ACHN (cell line): Measurements from ENCODE around the gene JAK1.

Experiments
- DNase-seq: peaks from one replicate; pipeline ENCODE4 v3.0.0-alpha.2; 2015
- in situ Hi-C: cut with HindIII; loops from 2 replicates; pipeline ENCODE4 v1.10.0; 2017; ENCODE audit warnings: low sequenced_read_pairs, low pct_ligation_motif_present, low pct_unique_long_range_greater_than_20kb

The JAK1 gene

GRCh38 chr1:64906447-64906846, 59.9 kb downstream of the JAK1 start:
- in situ Hi-C loops: no loop called here
- no peak for DNase-seq

GRCh38 chr1:64903593-64903992, 62.8 kb downstream of the JAK1 start:
- no peak for DNase-seq
- in situ Hi-C loops: no loop called here

- in situ Hi-C loops: no loop called here
- no peak for DNase-seq
Observed at GRCh38 chr1:64901663-64902062, 64.7 kb downstream of the JAK1 start.

- in situ Hi-C loops: no loop called here
- no peak for DNase-seq
Observed at GRCh38 chr1:64900916-64901315, 65.4 kb downstream of the JAK1 start.

GRCh38 chr1:64898107-64898861, 68.1 kb downstream of the JAK1 start:
- peak; percentile 96 for DNase-seq
- in situ Hi-C loops: no loop called here

- in situ Hi-C loops: no loop called here
Observed at GRCh38 chr1:64896551-64896950, 69.8 kb downstream of the JAK1 start.

GRCh38 chr1:64895500-64895899, 70.8 kb downstream of the JAK1 start:
- no peak for DNase-seq
- in situ Hi-C loops: no loop called here

More at GRCh38 chr1:64896551-64896950, 69.8 kb downstream of the JAK1 start:
- no peak for DNase-seq

- in situ Hi-C loops: no loop called here
- DNase-seq: peak; percentile 68
Observed at GRCh38 chr1:64894438-64895196, 71.7 kb downstream of the JAK1 start.

GRCh38 chr1:64893921-64894320, 72.4 kb downstream of the JAK1 start:
- in situ Hi-C loops: no loop called here
- no peak for DNase-seq

- in situ Hi-C loops: no loop called here
- no peak for DNase-seq
Observed at GRCh38 chr1:64892576-64893573, 73.5 kb downstream of the JAK1 start.

GRCh38 chr1:64891448-64891825, 74.9 kb downstream of the JAK1 start:
- in situ Hi-C loops: no loop called here
- no peak for DNase-seq

GRCh38 chr1:64890699-64891447, 75.5 kb downstream of the JAK1 start:
- in situ Hi-C loops: no loop called here
- no peak for DNase-seq

- no peak for DNase-seq
- in situ Hi-C loops: no loop called here
Observed at GRCh38 chr1:64887689-64888217, 78.6 kb downstream of the JAK1 start.

GRCh38 chr1:64886877-64887276, 79.5 kb downstream of the JAK1 start:
- DNase-seq: no peak
- in situ Hi-C loops: no loop called here

GRCh38 chr1:64885648-64886047, 80.7 kb downstream of the JAK1 start:
- in situ Hi-C loops: no loop called here
- no peak for DNase-seq

- no peak for DNase-seq
- in situ Hi-C loops: no loop called here
Observed at GRCh38 chr1:64884261-64885040, 81.9 kb downstream of the JAK1 start.

- in situ Hi-C loops: no loop called here
Observed at GRCh38 chr1:64882574-64883255, 83.6 kb downstream of the JAK1 start.

More at GRCh38 chr1:64882574-64883255, 83.6 kb downstream of the JAK1 start:
- no peak for DNase-seq
